Esophagus muscularis mucosa (tissue), 4 donors: Measurements from ENCODE around the gene LAMA3.

Experiments
- EP300 ChIP-seq: sonication (generic); formaldehyde crosslinking; IDR thresholded peaks from one replicate; pipeline ENCODE4 v1.6.1; 2017; ENCODE audit warnings: antibody characterized with exemption
- POLR2A ChIP-seq: fragments of 450-650 bp; IDR thresholded peaks from one replicate; pipeline ENCODE4 v1.6.1; 2017; ENCODE audit warnings: antibody characterized with exemption, moderate library complexity, mild to moderate bottlenecking, low read depth
- POLR2AphosphoS5 ChIP-seq, 2 donors: sonication (generic); formaldehyde crosslinking; IDR thresholded peaks; one replicate each; pipeline ENCODE4 v1.6.1; 2017; ENCODE audit warnings: antibody characterized with exemption in 2 of 2
- TF ChIP-seq, protein P1 (sequence below), 3 experiments: fragments of 200-600 bp in 2 of 3; fragments of 450-650 bp in 1 of 3; sonication (generic) in 2 of 3; IDR thresholded peaks; one replicate each; pipeline ENCODE4 v1.5.1; 2017 to 2019; ENCODE audit warnings: antibody characterized with exemption in 3 of 3, mild to moderate bottlenecking in 2 of 3, moderate library complexity in 1 of 3

DNA sequence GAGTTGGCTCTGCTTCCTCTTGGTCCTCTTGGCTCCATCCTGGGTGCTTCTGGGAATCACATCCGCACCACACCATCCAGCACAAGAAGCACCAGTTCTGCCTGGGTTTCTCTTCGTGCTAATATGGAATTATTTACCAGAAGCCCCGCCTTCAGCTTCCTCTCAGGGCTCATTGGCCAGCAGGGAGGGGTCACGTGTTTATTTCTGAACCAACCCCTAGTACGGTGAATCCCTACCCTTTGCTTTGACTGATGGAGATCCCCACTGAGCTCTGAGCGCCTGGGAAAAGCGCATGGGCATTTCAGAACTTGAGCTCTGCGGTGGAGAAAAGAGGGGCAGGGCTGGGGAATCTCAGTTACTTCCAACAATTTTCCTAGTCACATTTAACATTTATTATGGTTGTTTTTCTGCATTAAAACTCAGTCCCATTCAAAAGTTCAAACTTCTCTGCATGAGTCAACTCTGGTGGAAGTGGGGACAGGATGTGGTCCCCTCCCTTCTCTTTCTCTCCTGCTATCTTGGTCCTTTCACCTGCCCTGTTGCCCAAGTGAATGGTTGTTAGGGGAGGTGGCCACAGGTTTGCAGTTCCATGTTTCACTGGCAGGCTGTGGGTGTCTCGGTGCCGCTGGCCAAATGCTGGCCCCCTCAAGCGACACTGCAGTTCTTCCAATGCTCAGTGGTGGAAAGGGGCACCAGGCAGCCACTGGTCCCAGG lies 248.9 kb downstream of the LAMA3 start:
- TF ChIP-seq, protein P1, sequence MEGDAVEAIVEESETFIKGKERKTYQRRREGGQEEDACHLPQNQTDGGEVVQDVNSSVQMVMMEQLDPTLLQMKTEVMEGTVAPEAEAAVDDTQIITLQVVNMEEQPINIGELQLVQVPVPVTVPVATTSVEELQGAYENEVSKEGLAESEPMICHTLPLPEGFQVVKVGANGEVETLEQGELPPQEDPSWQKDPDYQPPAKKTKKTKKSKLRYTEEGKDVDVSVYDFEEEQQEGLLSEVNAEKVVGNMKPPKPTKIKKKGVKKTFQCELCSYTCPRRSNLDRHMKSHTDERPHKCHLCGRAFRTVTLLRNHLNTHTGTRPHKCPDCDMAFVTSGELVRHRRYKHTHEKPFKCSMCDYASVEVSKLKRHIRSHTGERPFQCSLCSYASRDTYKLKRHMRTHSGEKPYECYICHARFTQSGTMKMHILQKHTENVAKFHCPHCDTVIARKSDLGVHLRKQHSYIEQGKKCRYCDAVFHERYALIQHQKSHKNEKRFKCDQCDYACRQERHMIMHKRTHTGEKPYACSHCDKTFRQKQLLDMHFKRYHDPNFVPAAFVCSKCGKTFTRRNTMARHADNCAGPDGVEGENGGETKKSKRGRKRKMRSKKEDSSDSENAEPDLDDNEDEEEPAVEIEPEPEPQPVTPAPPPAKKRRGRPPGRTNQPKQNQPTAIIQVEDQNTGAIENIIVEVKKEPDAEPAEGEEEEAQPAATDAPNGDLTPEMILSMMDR (IDR thresholded peaks at IDR 0.05) = no peak
- TF ChIP-seq POLR2A (no peak), EP300 (no peak), POLR2AphosphoS5 (IDR thresholded peaks at IDR 0.05) (no peak)
